Measurements from ENCODE around the gene XRCC2.
"Not testable (repeated sequence)": the region's sequence is repeated elsewhere in the genome, so short reads cannot be mapped to it uniquely, and the experiment has no call there.

The XRCC2 gene

GRCh38 chr7:152675759-152676636 is at the start of gene XRCC2:
Gene XRCC2, minus strand, starts transcription at chr7:152676141. Its CDS starts 62 bp downstream, at chr7:152676079.
- in situ Hi-C loops (cut with MboI; ENCODE audit: low pct_unique_long_range_greater_than_20kb, low sequenced_read_pairs), result no loop called here
- DNase-seq, result peak; percentile 93

- DNase-seq, result no peak
- in situ Hi-C loops (cut with MboI; ENCODE audit: low pct_unique_long_range_greater_than_20kb, low sequenced_read_pairs), result no loop called here
These were observed 47.4 kb upstream of the XRCC2 start for GRCh38 chr7:152723364-152723763.

- in situ Hi-C loops (cut with MboI; ENCODE audit: low pct_unique_long_range_greater_than_20kb, low sequenced_read_pairs); DNase-seq: not testable (repeated sequence)
These were observed 36.6 kb upstream of the XRCC2 start for GRCh38 chr7:152712412-152713042.

- in situ Hi-C loops (cut with MboI; ENCODE audit: low pct_unique_long_range_greater_than_20kb, low sequenced_read_pairs), result no loop called here
- no peak for DNase-seq
These were observed 35.6 kb upstream of the XRCC2 start for GRCh38 chr7:152711444-152711944.

- in situ Hi-C loops (cut with MboI; ENCODE audit: low pct_unique_long_range_greater_than_20kb, low sequenced_read_pairs), result no loop called here
- DNase-seq, result no peak
These were observed 34.2 kb upstream of the XRCC2 start for GRCh38 chr7:152710153-152710442.

- no peak for DNase-seq
- in situ Hi-C loops (cut with MboI; ENCODE audit: low pct_unique_long_range_greater_than_20kb, low sequenced_read_pairs), result no loop called here
These were observed 33.6 kb upstream of the XRCC2 start for GRCh38 chr7:152709287-152710152.

- in situ Hi-C loops (cut with MboI; ENCODE audit: low pct_unique_long_range_greater_than_20kb, low sequenced_read_pairs), result no loop called here
- DNase-seq, result no peak
These were observed 28.9 kb upstream of the XRCC2 start for GRCh38 chr7:152704796-152705384.

- in situ Hi-C loops (cut with MboI; ENCODE audit: low pct_unique_long_range_greater_than_20kb, low sequenced_read_pairs), result no loop called here
- peak; percentile 23 for DNase-seq
These were observed 23.1 kb upstream of the XRCC2 start for GRCh38 chr7:152699079-152699478.

- in situ Hi-C loops (cut with MboI; ENCODE audit: low pct_unique_long_range_greater_than_20kb, low sequenced_read_pairs); DNase-seq: not testable (repeated sequence)
These were observed 21.5 kb upstream of the XRCC2 start for GRCh38 chr7:152697268-152697974.

GRCh38 chr7:152692196-152692595 is 16.3 kb upstream of the XRCC2 start:
- in situ Hi-C loops (cut with MboI; ENCODE audit: low pct_unique_long_range_greater_than_20kb, low sequenced_read_pairs); DNase-seq: not testable (repeated sequence)

GRCh38 chr7:152683297-152683696 is 7.4 kb upstream of the XRCC2 start:
- in situ Hi-C loops (cut with MboI; ENCODE audit: low pct_unique_long_range_greater_than_20kb, low sequenced_read_pairs), result no loop called here
- no peak for DNase-seq

- DNase-seq, result no peak
- in situ Hi-C loops (cut with MboI; ENCODE audit: low pct_unique_long_range_greater_than_20kb, low sequenced_read_pairs), result no loop called here
These were observed 2.1 kb upstream of the XRCC2 start for GRCh38 chr7:152677808-152678670.

GRCh38 chr7:152674860-152675758 is 832 bp downstream of the XRCC2 start:
- DNase-seq, result peak; percentile 71
- in situ Hi-C loops (cut with MboI; ENCODE audit: low pct_unique_long_range_greater_than_20kb, low sequenced_read_pairs), result no loop called here

GRCh38 chr7:152673897-152674296 is 2.0 kb downstream of the XRCC2 start:
- in situ Hi-C loops (cut with MboI; ENCODE audit: low pct_unique_long_range_greater_than_20kb, low sequenced_read_pairs), result no loop called here
- DNase-seq, result no peak

GRCh38 chr7:152672626-152673025 is 3.3 kb downstream of the XRCC2 start:
- in situ Hi-C loops (cut with MboI; ENCODE audit: low pct_unique_long_range_greater_than_20kb, low sequenced_read_pairs), result no loop called here
- DNase-seq, result no peak

- DNase-seq, result no peak
- in situ Hi-C loops (cut with MboI; ENCODE audit: low pct_unique_long_range_greater_than_20kb, low sequenced_read_pairs), result no loop called here
These were observed 6.2 kb downstream of the XRCC2 start for GRCh38 chr7:152669758-152670157.

GRCh38 chr7:152668975-152669374 is 7.0 kb downstream of the XRCC2 start:
- DNase-seq, result no peak
- in situ Hi-C loops (cut with MboI; ENCODE audit: low pct_unique_long_range_greater_than_20kb, low sequenced_read_pairs), result no loop called here

Measured in KBM-7 (cell line).